ENCODE measurements around the gene ATP12A.

DNA sequence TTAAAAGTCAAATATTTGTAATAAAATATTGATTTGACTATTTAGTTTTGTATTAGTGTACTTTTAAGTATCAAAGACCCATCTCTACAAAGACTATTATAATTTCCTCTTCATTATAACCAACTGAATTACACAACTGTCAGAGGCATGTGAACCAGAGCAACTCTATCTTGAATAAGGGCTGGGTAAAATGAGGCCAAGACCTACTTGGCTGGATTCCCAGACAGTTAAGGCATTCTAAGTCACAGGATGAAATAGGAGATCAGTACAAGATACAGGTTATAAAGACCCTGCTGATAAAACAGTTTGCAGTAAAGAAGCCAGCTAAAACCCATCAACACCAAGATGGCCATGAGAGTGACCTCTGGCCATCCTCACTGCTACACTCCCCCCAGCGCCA is 36.2 kb upstream of the ATP12A start:
- TF ChIP-seq POLR2AphosphoS5 (IDR thresholded peaks at IDR 0.05; ENCODE audit: borderline replicate concordance, low read depth, low read length) = no peak
- no peak for TF ChIP-seq EZH2 (IDR thresholded peaks at IDR 0.05)
